GM12875 (cell line): ENCODE data around the gene RSPRY1.

Source experiments
- H3K4me3 ChIP-seq: one replicate; pipeline ENCODE4 v1.5.1; 2011; ENCODE audit warnings: low read depth, low read length, control low read depth
- CTCF ChIP-seq: IDR thresholded peaks from 2 replicates; pipeline ENCODE4 v1.5.1; 2011; ENCODE audit warnings: low read depth, mild to moderate bottlenecking, control low read depth, inconsistent platforms, low read length, moderate library complexity, borderline replicate concordance; ENCODE audit not compliant: insufficient read depth

Gene RSPRY1

GRCh38 chr16:57175896-57176295 is 10.2 kb upstream of the RSPRY1 start:
- TF ChIP-seq CTCF: no peak
- H3K4me3 ChIP-seq: no peak overlapping the region

GRCh38 chr16:57178196-57178595 is 7.9 kb upstream of the RSPRY1 start:
- no peak overlapping the region for H3K4me3 ChIP-seq
- no peak for TF ChIP-seq CTCF

- no peak for TF ChIP-seq CTCF
- H3K4me3 ChIP-seq: no peak overlapping the region
Observed at GRCh38 chr16:57178793-57179212, 7.3 kb upstream of the RSPRY1 start.

GRCh38 chr16:57179215-57179828 is 6.8 kb upstream of the RSPRY1 start:
- TF ChIP-seq CTCF: no peak
- H3K4me3 ChIP-seq: no peak overlapping the region

GRCh38 chr16:57184113-57184512 is 2.0 kb upstream of the RSPRY1 start:
- no peak overlapping the region for H3K4me3 ChIP-seq
- no peak for TF ChIP-seq CTCF

- TF ChIP-seq CTCF: no peak
- H3K4me3 ChIP-seq: peak overlapping the region; percentile 83
Observed at GRCh38 chr16:57184887-57185445, 1.2 kb upstream of the RSPRY1 start.

- no peak for TF ChIP-seq CTCF
- H3K4me3 ChIP-seq: peak overlapping the region; percentile 83
Observed at GRCh38 chr16:57185446-57185944, 634 bp upstream of the RSPRY1 start.
